ENCODE data around the gene GATB. TPM values are rescaled to one million over a fixed set of nuclear protein-coding genes. Genes with fewer than 3 reads are reported as not detected.

The GATB gene
- polyA plus RNA-seq, 1 donor (not counting 4 experiments of a cell fraction or from before 2014, with no cell fraction given) = 31.0 TPM

- H3K36me3 ChIP-seq (ENCODE audit: control insufficient read depth in 2 of 2, extremely low read depth in 1 of 2, insufficient read depth in 2 of 2, low read length in 2 of 2) = no peaks in the 10 kb centered on the region
- H4K20me1 ChIP-seq (ENCODE audit: control insufficient read depth, extremely low read depth, insufficient read depth, low read length) = no peaks in the 10 kb centered on the region
- FAIRE-seq (peak; percentile 51), DNase-seq (ENCODE audit: low read depth, low spot score) (no peak)
- H3K27me3 ChIP-seq (ENCODE audit: control insufficient read depth, extremely low read depth, insufficient read depth, low read length) = no peaks in the 10 kb centered on the region
- no peaks in the 10 kb centered on the region for H3K9me3 ChIP-seq (ENCODE audit: control insufficient read depth, low read depth, low read length)
- peaks cover 48% of the 10 kb centered on the region for H3K4me1 ChIP-seq (ENCODE audit: control insufficient read depth, extremely low read depth, insufficient read depth, low read length)
- H2AFZ ChIP-seq (ENCODE audit: control insufficient read depth, low read length) = no peak overlapping the region
- H3K9ac ChIP-seq (ENCODE audit: control insufficient read depth, extremely low read depth, insufficient read depth, low read length) = no peak overlapping the region
- no peak overlapping the region for H3K4me3 ChIP-seq (ENCODE audit: control insufficient read depth in 2 of 3, extremely low read depth in 1 of 3, insufficient read depth in 2 of 3, low read depth in 1 of 3, low read length in 3 of 3)
- no peaks in the 10 kb centered on the region for H3K9me1 ChIP-seq (ENCODE audit: control insufficient read depth, extremely low read depth, insufficient read depth, low read length)
- H3K4me2 ChIP-seq (ENCODE audit: control insufficient read depth, extremely low read depth, insufficient read depth, low read depth, low read length) = no peak overlapping the region
- no peaks in the 10 kb centered on the region for H3K79me2 ChIP-seq (ENCODE audit: control insufficient read depth, insufficient read depth, low read length)
- dilution Hi-C loops (cut with MboI; ENCODE audit: extremely low pct_ligation_motif_present, low sequenced_read_pairs) = no loop called here
- TF ChIP-seq EZH2 (IDR thresholded peaks at IDR 0.05; ENCODE audit: low read length) (no peak), CTCF (optimal IDR thresholded peaks at IDR 0.05 in 1 of 3, IDR thresholded peaks at IDR 0.05 in 1 of 3, conservative IDR thresholded peaks at IDR 0.05 in 1 of 3; ENCODE audit: extremely low read depth in 1 of 3, insufficient read depth in 2 of 3, low read length in 3 of 3) (no peak)
- no peak overlapping the region for H3K27ac ChIP-seq (ENCODE audit: control insufficient read depth, insufficient read depth, low read length)
Observed at GRCh38 chr4:151690164-151690870, 70.5 kb downstream of the GATB start.

GRCh38 chr4:151689211-151689991, 71.4 kb downstream of the GATB start:
- Histone ChIP-seq H3K4me1 (ENCODE audit: control insufficient read depth, extremely low read depth, insufficient read depth, low read length) (peaks cover 48% of the 10 kb centered on the region), H2AFZ (ENCODE audit: control insufficient read depth, low read length) (no peak overlapping the region), H3K79me2 (ENCODE audit: control insufficient read depth, insufficient read depth, low read length) (no peaks in the 10 kb centered on the region), H3K9ac (ENCODE audit: control insufficient read depth, extremely low read depth, insufficient read depth, low read length) (no peak overlapping the region), H3K4me2 (ENCODE audit: control insufficient read depth, extremely low read depth, insufficient read depth, low read depth, low read length) (no peak overlapping the region), H3K36me3 (ENCODE audit: control insufficient read depth in 2 of 2, extremely low read depth in 1 of 2, insufficient read depth in 2 of 2, low read length in 2 of 2) (no peaks in the 10 kb centered on the region), H3K27me3 (ENCODE audit: control insufficient read depth, extremely low read depth, insufficient read depth, low read length) (no peaks in the 10 kb centered on the region), H4K20me1 (ENCODE audit: control insufficient read depth, extremely low read depth, insufficient read depth, low read length) (no peaks in the 10 kb centered on the region), H3K27ac (ENCODE audit: control insufficient read depth, insufficient read depth, low read length) (no peak overlapping the region), H3K9me3 (ENCODE audit: control insufficient read depth, low read depth, low read length) (no peaks in the 10 kb centered on the region), H3K9me1 (ENCODE audit: control insufficient read depth, extremely low read depth, insufficient read depth, low read length) (no peaks in the 10 kb centered on the region), H3K4me3 (ENCODE audit: control insufficient read depth in 2 of 3, extremely low read depth in 1 of 3, insufficient read depth in 2 of 3, low read depth in 1 of 3, low read length in 3 of 3) (no peak overlapping the region)
- TF ChIP-seq CTCF (optimal IDR thresholded peaks at IDR 0.05 in 1 of 3, IDR thresholded peaks at IDR 0.05 in 1 of 3, conservative IDR thresholded peaks at IDR 0.05 in 1 of 3; ENCODE audit: extremely low read depth in 1 of 3, insufficient read depth in 2 of 3, low read length in 3 of 3) (no peak), EZH2 (IDR thresholded peaks at IDR 0.05; ENCODE audit: low read length) (no peak)
- no peak for DNase-seq (ENCODE audit: low read depth, low spot score)
- FAIRE-seq = no peak
- dilution Hi-C loops (cut with MboI; ENCODE audit: extremely low pct_ligation_motif_present, low sequenced_read_pairs) = no loop called here

Measured in keratinocyte (primary cell).